GM19043 (cell line): ENCODE measurements around the gene RHEB.

Experiments used
- ATAC-seq: cut with Tn5 transposase; IDR thresholded peaks from one replicate; pipeline ENCODE4 v1.9.1; 2021; ENCODE audit warnings: low read depth; ENCODE audit not compliant: unreplicated experiment

RHEB gene

DNA sequence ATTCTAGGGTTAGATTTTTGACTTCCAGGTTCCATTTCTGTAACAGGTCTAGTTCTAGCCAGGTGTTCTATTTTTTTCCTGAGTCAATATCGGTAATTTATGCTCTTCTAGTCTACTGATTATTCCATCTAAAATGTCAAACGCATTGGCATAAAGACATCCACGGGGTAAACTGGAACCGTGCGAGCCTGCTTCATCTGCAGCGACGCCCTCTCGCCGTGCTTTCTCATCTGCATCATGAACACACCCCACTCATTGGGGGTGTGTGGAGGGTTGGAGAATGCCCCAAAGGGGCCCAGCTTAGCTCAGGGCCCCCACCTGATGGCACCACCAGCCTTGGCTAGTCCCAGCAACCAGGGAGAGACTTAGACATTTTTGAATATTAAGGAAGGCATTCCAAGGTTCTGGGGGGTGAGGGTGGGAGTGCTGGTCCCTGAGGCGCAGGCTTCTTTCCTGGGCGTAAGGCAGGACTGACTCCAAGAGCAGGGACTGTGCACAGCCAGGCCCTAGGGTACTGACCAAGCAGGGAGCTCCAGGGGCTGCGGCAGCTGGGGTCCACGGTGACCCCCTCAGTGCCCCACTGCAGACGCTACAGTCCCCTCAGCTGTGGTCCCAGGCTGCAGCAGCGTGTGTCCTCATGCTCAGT, 66.9 kb downstream of the RHEB start:
- ATAC-seq: no peak

DNA sequence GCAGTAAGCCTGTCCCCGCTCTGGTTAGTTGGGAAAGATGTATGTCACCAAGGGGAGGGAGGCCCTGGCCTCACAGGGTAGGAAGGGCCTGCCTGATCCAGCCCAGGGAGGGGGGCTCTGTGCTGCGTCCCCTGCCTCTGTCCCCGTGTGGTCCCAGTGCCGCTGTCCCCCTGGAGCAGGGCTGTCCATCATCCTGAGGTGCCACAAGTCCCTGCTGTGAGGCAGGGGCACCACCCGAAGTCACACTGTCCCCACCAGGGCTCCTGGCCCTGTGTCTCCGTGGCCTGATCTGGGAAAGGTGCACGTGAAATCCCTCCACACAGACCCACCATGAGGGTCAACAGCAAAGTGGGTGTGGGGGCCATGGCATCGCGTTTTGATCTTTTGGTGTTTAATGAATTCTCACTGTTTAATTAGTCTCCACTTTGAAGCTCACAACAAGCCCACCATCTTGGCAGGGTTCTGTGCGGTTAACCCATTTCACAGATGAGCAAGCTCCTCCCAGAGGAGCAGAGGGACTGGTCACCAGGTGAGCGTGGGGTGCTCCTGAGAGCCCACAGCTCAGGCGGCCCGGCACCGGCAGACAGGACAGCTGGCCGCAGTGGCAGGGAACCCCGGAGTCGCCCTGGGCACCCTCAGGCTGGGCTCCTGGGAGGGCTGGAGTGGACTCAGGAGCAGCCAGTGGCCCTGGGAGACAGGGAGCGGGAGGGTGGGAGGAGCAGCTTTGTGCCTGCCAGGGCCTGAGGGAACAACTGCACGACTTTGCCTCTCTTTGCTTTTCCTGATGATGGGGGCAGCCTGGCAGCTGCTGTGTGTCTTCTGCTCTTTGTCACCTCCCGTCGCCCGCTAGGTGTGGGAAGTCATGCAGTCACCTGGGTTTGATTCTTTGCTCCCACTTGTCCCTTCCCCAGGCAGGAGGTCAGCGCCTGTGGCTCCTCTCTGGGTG, 67.8 kb downstream of the RHEB start:
- no peak for ATAC-seq

DNA sequence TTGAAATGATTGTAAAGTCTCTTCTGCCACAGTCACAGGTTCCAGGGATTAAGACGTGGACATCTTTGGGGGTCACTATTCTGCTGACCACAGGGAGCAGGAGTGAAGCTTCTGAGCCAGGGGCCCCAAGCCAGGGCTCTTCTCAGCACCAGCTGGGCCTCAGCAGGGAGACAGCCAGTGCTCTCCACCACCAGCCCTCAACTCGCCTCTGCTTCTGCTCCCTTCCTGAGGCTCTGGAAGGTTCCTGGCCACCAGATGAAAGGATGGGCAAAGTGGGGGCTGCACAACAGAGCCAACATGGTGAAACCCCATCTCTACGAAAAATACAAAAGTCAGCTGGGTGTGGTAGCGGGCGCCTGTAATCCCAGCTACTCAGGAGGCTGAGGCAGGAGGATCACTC, 68.5 kb downstream of the RHEB start:
- no peak for ATAC-seq

DNA sequence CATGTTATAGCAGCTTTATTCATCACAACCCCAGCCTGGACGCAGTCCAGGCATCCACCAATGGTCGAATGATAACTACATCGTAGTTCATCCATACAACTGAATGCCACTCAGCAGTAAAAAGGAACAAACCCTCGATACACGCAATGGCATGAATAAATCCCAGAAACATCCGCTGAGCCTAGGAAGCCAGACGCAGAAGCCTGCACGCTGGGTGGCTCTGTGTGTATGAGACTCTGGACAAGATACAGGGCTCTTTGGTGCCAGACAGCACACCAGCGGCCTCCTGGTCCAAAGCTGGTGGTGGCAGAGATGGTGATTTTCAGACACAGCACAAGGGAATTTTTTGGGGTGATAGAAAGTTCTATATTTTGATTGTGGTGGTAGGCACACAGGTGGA, 69.7 kb downstream of the RHEB start:
- no peak for ATAC-seq

DNA sequence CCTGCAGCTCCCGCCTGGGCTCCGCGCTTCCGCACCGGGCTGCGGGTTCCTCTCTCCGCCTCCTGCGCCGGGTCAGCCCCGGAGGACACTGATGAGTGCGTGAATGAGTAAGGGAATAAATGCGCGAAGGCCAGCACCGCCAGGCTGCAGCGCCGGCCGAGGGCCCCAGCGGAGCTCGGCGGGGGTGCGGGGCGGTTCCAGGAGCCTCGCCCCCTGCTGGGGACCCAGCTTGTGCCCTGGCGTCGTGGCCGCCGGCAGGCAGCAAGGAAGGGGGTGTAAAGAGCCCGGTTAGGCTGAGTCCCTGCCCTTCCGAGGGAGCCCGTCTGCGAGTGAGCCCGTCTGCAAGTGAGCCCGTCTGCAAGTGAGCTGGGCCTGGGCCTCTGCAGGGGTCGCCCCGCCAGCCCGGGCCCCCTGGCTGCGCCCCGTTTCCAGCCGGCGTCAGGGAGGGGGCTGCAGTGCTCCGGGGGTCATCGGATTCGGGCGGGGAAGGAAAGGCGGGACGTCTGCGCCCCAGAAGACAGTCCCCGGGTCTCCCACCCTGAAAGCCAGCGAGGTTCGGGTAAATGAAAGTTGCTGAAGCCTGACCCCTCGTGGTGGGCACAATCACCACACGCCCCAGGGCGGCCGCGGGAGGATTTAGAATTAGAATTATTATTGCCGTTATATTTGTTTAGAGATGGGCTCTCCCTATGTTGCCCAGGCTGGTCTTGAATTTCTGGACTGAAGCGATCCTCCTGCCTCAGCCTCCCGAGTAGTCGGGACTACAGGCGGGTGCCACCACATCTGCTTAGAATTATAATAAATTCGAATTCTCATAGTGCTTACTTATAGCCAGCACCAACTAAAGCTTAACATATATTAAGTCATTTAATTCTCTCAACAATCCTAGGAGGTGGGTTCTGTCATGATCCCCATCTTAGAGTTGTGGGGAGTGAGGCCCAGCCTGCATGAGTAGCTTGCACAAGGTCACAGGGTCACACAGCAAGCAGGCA, 71.1 kb downstream of the RHEB start:
- peak; percentile 44 for ATAC-seq

DNA sequence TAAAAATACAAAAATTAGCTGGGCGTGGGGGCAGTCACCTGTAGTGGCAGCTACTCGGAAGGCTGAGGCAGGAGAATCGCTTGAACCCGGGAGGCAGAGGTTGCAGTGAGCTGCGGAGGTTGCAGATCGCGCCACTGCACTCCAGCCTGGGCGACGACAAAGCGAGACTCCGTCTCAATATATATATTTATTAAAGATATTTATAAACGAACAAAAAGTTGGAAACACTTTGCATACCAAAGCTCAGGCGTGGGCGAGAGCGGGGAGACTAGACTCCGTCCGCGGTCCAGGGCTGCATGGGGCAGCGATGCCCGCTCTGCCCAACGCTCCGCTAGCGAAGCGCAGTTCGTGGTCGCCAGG, 71.8 kb downstream of the RHEB start:
- no peak for ATAC-seq

DNA sequence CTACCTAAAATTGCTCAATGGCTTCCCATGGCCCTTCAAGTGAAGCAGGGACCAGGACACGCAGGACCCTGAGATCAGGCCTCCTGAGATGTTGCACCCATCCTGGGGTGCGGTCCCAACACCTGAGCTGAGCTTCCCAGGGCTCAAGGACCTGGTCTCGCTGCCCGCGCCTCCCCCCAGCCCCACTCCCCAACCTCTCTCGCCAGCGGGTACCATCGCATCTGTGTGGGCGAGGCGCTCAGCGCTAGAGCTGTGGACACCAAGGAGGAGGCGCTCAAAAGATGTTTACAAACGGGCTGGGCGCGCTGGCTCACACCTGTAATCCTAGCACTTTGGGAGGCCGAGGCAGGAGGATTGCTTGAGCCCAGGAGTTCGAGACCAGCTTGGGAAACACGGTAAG, 72.4 kb downstream of the RHEB start:
- no peak for ATAC-seq

DNA sequence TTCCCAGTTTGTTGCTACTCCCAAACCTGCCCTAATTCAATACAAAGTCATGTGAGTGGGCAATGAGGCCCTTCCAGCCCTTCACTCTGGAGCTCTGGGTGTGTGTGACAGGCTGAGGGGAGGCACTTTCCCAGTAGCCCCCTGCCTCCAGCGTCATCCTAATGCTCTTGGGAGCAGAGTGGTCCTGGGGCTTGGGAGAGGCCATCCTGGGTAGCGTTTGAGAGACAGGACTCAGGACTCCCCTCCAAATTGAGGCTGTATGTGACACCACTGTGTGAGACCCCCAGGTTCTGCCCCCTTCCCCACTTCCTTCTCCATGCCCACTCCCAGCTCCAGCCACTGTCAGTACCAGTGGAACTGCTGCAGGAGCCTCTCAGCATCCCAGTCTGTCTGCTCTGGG, 73.3 kb downstream of the RHEB start:
- ATAC-seq: no peak

DNA sequence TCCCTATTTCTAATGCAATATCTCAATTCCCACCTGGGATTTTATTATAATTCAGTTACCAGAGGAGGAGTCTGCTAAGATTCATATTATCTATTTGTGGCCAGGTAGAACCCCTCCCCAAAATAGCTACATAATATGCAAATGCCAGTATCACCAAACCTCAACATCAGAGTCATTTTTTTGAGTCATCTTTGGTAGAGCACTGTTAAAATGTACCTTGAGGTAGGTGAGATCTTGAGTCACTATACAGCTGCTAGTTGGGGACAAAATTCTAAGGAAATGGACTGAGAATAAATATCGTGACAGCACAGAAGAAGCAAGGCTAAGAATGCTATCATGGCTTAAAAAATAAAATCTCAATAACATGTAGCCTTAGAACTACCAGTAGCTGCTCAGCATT, 75.1 kb downstream of the RHEB start:
- ATAC-seq: no peak

DNA sequence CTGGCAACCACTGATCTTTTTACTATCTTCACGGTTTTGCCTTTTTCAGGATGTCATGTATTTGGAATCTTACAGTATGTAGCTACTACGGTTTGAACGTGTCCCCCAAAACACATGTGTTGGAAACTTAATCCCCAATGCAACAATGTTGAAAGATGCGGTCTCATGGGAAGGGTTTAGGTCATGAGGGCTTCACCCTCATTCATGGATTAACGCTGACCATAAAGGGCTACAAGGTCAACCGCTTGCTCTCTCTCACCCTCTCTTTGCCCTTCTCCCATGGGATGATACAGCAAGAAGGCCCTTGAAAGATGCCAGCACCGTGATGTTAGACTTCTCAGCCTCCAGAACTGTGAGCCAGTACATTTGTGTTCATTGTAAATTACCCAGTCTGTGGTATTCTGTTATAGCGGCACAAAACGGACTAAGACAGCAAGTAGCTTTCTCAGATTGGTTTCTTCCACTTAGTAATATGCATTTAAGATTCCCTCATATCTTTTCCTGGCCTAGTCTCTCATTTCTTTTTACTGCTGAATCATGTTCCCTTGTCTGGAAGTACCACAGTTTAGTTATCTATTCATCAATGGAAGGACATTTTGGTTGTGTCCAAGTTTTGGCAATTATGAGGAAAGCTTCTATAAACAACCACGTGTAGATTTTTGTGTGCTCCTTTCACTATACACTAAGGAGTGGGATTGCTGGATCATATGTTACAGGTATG, 76.8 kb downstream of the RHEB start:
- no peak for ATAC-seq

DNA sequence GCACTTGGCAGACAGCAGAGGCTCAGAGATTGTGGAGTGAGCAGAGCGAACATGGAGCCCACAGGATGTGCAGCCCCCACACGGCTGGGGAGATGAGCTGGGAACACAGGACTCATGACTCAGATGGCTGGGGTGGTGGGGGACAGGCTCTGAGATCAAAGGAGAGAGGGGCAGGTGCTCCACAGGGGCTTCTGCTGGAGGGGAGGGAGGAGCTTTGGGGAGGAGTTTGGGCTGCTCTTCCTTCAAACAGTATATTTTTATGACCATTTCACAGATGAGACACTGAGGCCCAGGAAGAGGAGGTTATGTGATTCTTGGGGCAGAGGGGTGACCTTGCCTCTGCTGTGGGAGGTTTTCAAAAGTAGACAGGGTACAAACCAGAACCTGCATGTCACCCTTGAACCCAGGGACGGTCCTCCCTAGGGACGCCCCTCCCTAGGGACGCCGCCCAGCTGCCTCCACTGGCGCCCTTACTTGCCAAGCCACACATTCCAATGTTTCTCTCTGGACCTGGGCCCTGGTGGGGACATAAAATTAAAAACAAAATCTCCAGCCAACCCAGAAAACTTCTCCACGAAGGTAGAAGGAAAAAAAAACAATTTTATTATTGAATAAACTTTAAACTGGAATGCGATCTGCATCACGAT, 78.8 kb downstream of the RHEB start:
- ATAC-seq: no peak

DNA sequence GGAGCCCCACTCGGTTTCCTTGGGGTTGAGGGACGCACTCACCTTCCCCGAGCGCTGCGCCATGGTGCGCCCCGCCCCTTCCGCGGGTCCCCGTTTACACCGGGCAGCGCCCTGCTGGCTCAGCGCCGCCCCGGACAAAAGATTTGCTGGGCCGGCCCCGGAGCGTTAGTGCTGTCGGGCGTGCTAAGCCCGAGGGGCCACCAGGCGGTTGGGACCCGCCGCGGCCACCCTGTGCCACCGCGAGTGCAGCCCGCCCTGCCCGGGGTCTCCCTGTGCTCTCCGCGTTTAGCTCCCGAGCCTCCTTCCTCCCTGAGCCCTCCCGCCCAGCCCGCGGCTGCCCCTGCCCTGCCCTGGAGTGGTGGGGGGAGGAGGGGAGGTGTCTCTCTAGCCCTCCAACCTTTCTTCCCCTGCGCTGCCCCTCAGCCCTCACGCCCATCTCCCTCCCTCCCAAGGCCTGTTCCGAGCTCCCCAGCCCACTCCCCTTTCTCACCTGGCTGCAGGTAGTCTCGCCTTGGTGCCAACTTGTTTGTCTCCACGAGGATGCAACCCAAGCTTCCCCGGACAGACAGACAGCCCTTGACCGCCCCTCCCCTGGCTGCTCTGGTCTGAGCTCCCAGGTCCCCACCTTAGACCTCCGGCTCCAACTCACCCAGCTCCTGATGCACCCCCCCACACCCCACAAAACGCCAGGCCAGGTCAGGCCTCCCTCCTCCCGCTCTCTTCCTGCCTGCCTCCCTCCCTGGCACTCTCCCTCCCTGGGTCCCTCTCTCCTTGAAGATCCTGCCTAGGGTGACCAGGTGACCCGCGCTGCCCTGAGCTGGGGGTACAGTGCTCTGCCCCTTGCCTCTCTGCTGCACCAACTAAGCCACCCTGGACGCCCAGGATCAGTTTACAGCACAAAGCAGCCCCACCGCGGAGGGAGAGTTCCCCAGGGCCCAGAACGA, 79.6 kb downstream of the RHEB start, which contains the start of gene CRYGN:
TSS of gene CRYGN (minus strand) at position 287 of the 944 bp plus-strand sequence. CDS start at position 63, 224 bp downstream.
- ATAC-seq: no peak

DNA sequence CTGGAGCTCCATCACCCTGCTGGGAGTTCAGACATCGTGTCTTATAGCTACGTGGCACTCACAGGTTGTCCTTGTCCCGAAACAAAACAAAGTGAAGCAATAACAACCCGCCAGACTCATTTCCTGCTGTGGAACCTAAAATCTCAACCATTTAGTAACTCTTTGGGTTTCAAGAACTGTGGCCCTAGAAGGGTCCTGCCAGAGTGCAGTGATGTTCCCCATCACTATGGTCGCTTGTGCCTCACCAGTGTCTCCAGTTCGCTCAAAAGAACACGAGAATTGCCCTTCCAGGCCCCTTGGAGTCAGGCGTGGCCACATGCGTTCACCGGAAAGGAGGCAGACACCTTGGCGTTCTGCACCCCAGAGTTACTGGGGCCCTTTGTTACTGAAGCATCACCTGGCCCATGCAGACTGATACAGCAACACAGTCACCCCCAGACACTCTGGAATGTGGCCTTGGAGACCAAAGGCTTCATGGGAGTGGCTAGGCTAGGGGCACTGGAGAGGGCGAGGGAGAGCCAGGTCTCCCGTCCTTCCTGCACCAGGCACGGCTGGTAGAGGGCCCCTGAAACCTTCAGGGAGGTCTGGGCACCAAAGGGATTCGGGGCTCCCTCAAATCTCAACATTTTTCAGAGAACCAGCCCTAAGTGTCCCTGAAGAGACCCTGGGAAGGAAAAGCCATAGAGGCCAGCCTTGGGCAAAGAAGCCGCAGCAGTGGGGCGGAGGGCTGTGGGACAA, 80.7 kb downstream of the RHEB start:
- no peak for ATAC-seq

DNA sequence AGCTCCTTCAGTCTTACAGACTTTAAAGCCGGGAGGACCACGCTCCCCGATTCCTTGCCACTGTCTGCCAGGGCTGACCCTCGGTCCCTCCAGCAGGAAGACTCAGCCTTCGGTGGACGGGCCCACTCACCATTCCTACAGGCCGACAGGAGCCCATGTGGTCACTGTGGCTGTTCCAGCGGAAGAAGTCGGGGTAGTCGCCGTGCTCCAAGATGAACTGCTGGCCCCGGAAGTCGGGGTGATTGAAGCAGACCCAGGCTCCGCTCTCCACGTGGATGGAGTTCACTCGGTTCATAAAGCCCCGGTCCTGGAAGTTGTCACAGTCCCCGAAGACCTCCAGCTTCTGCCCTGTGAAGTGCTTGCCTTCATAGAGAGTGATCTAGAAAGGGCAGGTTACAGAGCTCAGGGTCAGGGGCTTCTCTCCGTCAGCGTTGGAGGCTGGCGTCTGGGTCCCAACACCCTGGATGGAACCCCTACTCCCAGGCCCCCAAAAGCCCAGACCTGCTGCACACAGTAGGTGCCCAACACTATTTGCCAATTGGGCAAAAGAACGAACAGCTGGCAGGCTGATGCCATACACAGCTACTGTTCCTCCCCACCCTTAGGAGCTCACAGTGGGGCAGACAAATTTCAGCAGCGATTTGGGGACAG, 81.7 kb downstream of the RHEB start:
- no peak for ATAC-seq

DNA sequence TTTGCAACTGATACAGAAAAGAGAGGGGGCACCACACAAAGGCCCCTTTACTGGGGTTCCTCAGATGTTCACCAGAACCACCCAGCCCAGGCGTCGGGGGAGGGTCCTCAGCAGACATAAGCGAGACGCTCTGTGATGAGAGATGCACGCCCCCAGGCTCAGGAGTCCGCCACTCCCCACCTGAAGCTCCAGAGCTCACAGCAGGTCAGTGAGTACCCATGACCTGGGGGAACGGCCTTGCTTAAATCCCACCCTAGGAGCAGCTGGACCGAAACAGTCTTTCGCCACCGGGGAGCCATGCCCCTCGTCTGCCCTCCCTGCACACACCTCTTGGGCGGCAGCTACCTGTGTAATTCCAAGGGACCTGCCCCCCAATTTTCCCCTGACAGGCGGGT, 82.5 kb downstream of the RHEB start:
- ATAC-seq: no peak

DNA sequence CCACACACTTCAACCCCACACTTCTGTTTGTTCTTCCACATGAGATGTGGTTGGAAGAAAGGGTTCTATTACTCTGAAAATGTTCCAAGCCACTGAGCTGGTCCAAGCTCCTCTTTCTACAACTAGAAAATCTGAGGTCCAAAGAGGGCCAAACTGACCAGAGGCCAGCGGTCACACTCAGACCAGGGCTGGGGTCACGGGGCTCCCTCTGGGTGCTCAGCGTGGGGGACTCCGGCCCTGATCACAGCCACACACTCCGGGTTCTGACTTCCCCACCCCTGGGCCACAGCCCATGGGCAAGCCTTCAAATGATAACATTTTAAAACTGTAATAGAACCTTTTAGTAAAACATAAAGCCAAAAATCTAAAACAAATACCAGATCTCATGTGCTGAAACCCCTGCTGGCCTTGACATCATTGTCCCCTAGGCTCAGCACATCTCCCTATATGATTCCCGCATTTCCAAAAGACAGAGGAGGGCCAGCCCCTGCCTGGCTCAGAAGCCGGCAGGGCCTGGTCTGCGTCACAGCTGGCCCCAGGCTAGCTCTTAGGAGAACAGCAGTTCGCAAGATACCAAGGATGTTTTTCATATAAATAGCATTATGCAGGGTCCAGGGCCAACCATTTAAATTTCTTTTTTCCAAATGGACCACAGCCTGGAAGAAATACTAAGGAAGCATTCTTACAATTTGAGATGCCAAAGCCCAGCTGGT, 83.1 kb downstream of the RHEB start:
- ATAC-seq: no peak

DNA sequence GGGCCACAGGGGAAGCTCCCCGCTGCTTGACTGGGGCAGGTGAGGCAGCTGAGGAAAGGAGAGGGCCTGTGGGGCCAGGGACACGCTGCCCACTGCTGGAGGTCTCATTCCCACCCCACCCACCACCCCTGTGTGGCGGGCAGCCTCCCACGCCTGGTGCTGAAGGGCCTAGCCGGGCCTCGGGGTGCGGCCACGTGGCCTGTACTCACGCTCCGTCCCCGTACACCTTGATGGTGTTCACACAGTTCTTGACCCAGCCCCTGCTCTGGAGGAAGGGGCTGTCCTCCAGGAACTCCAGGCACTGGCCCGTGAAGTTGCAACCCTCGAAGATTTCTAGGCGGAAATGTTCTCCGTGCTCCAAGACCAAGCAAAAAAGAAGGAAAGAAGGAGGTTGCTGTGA, 83.7 kb downstream of the RHEB start:
- no peak for ATAC-seq
